Nephron (organoid): Measurements from ENCODE around the gene ADCY4.
A peak's percentile ranks its signal among the peaks of the same experiment; 100 is the strongest.

Experiments used
- H3K27ac Mint-ChIP-seq, 3 experiments: 2 replicates each; pipeline ENCODE4 v1.8.0; 2020; ENCODE audit warnings: mixed read lengths in 3 of 3, mild to moderate bottlenecking in 2 of 3, moderate library complexity in 1 of 3
- H3K27me3 Mint-ChIP-seq: 2 replicates; pipeline ENCODE4 v1.8.0; 2021; ENCODE audit warnings: low read depth, mild to moderate bottlenecking, moderate library complexity, mixed read lengths
- H3K36me3 Mint-ChIP-seq: 2 replicates; pipeline ENCODE4 v1.8.0; 2020; ENCODE audit warnings: low read depth, mixed read lengths
- H3K4me1 Mint-ChIP-seq: 2 replicates; pipeline ENCODE4 v1.8.0; 2020; ENCODE audit warnings: mixed read lengths
- H3K4me3 Mint-ChIP-seq, 3 experiments: 2 replicates each; pipeline ENCODE4 v1.8.0; 2020; ENCODE audit warnings: mild to moderate bottlenecking in 3 of 3, mixed read lengths in 3 of 3, moderate library complexity in 2 of 3
- H3K9me3 Mint-ChIP-seq: 2 replicates; pipeline ENCODE4 v1.8.0; 2020; ENCODE audit warnings: mixed read lengths
- TF ChIP-seq, protein P1 (sequence below), 3 experiments: fragments of 200-600 bp; sonication (generic); IDR thresholded peaks; one replicate each; pipeline ENCODE4 v1.5.0; 2021; ENCODE audit warnings: antibody characterized with exemption in 3 of 3; ENCODE audit not compliant: unreplicated experiment in 3 of 3

ADCY4 gene

DNA sequence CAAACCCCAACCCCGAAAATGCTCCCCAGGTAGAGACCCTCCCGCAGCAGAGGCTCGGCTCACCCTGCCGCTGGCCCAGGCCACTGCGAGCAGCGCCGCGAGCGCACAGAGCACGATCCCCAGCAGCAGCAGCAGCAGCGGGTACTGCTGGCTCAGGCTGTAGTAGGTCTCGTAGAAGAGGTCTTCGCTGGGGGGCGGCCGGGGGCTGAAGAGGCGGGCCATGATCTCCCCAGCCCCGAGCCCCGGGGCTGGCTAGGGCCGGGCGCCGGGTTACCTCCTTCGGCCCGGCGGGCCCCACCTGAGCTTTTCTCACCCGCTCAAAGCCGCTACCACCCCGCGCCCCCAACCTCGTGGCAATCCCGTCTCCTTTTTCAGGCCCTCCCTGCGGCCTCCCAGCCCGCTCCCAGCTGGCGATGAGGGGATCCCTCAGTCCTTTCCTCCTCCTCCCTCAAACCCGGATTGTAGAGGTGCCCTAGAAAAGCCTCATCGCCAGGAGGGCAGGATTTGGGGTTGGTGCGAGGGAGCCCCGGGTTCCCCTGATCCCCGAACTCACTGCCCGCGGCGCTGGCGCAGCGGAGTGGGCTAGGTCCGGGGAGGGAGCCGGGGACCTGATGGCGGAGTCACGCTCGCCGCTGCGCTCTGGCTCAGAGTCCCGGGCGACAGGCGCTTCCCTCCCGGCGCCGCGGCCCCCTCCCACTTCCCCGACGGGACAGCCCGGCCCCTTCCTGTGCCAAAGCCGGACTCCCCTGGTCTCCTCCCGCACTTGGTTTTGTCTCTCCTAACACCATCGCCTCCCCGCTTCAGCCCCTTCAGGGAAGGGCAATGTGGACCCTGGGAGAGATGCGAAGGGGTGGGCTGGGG, at the start of gene ADCY4:
Gene ADCY4, minus strand, starts transcription at position 641 of the 861 bp plus-strand sequence. Its CDS starts 419 bp downstream, at position 222.
- Mint-ChIP-seq H3K4me3 (peak within 1 kb of the TSS; percentile 73 to 82 (median 80)), H3K36me3 (no peaks in the 10 kb centered on the region), H3K9me3 (no peaks in the 10 kb centered on the region), H3K27me3 (peaks cover 99% of the 10 kb centered on the region), H3K4me1 (peaks cover 18% of the 10 kb centered on the region), H3K27ac (peak within 1 kb of the TSS in 1 of 3 experiments; percentile 61)
- TF ChIP-seq, protein P1, sequence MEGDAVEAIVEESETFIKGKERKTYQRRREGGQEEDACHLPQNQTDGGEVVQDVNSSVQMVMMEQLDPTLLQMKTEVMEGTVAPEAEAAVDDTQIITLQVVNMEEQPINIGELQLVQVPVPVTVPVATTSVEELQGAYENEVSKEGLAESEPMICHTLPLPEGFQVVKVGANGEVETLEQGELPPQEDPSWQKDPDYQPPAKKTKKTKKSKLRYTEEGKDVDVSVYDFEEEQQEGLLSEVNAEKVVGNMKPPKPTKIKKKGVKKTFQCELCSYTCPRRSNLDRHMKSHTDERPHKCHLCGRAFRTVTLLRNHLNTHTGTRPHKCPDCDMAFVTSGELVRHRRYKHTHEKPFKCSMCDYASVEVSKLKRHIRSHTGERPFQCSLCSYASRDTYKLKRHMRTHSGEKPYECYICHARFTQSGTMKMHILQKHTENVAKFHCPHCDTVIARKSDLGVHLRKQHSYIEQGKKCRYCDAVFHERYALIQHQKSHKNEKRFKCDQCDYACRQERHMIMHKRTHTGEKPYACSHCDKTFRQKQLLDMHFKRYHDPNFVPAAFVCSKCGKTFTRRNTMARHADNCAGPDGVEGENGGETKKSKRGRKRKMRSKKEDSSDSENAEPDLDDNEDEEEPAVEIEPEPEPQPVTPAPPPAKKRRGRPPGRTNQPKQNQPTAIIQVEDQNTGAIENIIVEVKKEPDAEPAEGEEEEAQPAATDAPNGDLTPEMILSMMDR (IDR thresholded peaks at IDR 0.05; ENCODE audit: unreplicated experiment in 3 of 3) = no peak

DNA sequence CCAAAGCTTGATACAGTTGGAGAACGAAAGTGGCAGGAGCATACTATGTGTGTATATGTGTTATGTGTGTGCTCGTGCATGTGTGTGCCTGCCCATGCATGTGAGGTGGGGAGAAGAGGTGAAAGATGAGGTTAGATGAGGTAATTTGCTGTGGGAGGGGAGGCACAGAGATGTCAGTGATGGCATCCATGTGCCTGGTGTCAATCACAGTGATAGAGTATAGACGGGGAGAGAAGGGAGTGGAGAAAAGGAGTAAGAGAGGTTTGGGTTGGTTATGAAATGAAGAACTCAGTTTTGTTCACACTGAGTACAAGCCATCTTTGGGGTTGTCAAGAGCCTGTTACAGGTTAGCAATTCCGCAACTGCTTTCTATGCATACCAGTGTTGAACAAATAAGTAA, 49.3 kb upstream of the ADCY4 start:
- Mint-ChIP-seq H3K4me1 (peaks cover 41% of the 10 kb centered on the region), H3K9me3 (no peaks in the 10 kb centered on the region), H3K27ac (no peak overlapping the region), H3K27me3 (no peaks in the 10 kb centered on the region), H3K4me3 (no peak overlapping the region), H3K36me3 (no peaks in the 10 kb centered on the region)
- TF ChIP-seq, protein P1 (IDR thresholded peaks at IDR 0.05; ENCODE audit: unreplicated experiment in 3 of 3) = no peak

DNA sequence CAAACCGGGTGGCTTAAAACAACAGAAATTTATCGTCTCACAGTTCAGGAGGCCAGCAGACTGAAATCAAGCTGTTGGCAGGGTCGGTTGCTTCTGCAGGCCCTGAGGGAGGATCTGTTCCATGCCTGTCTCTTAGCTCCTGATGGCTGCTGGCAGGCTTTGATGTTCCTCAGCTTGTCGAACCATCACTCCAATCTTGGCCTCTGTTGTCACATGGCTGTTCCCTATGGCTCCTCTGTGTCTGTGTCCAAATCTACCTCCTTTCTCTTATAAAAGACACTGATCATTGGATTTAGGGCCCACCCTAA, 47.1 kb upstream of the ADCY4 start:
- Mint-ChIP-seq H3K4me1 (peaks cover 29% of the 10 kb centered on the region), H3K27ac (peak overlapping the region; percentile 92 to 93 (median 93)), H3K36me3 (peaks cover 2% of the 10 kb centered on the region), H3K4me3 (no peak overlapping the region), H3K27me3 (no peaks in the 10 kb centered on the region), H3K9me3 (no peaks in the 10 kb centered on the region)
- TF ChIP-seq, protein P1 (IDR thresholded peaks at IDR 0.05; ENCODE audit: unreplicated experiment in 3 of 3) = no peak

DNA sequence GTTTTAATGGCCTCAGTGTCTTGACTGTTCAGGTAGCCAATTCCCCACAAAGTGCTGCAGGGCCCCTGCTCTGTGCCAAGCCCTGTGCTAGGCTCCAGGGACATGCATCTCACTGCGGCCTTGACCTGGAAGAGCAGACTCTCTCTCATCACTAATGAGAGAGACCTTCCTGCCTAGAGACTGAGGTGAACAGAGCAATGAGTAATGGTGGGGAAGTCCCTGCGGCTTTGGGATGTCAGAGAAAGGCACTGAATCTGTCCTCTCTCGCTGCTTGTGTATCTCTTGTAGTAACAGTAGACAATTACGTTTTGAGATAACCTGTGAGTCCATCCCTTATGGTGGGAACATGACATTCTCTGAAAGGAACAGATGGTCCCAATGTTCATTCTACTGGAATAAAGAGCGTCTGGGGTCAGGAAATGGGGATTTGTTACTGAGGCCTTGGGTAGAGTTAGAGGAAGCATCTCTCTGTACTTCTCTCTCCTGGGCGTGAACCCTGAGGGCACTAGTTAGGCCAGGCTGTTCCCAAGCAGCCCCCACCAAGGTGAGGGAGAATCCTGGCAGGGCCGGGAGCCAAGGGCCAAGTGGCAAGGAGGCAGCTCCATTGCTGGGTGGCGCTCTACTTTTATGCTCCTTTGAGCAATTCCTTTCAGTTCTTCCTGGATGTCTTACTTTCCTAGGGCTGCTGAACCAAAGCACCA, 46.6 kb upstream of the ADCY4 start:
- peaks cover 8% of the 10 kb centered on the region for H3K36me3 Mint-ChIP-seq
- no peaks in the 10 kb centered on the region for H3K27me3 Mint-ChIP-seq
- peaks cover 27% of the 10 kb centered on the region for H3K4me1 Mint-ChIP-seq
- H3K9me3 Mint-ChIP-seq = no peaks in the 10 kb centered on the region
- peak overlapping the region; percentile 92 to 93 (median 93) for H3K27ac Mint-ChIP-seq
- TF ChIP-seq, protein P1 (IDR thresholded peaks at IDR 0.05; ENCODE audit: unreplicated experiment in 3 of 3) = no peak
- peak overlapping the region in 1 of 3 experiments; percentile 14 for H3K4me3 Mint-ChIP-seq

DNA sequence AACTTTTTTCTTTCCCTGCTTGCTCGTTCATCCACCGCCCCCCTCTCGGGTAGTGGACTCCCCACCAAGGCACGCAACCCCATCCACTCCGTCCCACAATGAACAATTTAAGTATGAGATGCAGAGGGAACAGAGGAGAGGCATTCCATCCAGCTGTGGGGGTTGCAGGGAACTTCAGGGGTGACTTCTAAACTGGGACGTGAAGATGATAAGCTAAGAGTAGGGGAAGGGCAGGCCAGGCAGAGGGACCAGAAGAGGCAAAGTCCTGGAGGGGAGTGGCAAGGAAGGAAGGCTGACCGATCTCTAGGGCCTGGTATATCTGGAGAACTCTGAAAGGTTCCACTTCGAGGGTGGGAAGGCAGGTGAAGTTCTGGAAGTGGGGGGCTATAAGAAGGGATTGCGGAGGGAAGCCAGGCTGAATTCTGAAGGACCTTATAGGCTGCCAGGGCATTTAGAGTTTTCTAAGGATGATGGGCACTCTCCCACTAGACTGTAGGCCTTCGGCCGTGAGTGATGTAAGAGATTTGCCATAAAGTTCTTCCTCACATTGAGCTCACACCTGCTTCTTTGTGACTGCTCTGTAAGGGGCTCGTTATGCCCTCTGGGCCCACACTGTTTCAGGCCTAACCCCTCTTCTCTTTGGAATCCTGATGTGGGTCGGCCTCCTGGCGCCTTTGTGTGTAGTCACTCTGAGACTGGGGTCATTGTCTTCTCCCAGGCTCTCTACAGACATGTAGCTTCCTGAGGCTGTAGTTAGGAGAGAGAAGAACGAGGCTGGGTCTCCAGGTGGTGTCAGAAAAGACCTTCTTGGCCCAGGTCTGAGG, 45.2 kb upstream of the ADCY4 start:
- Mint-ChIP-seq H3K9me3 (no peaks in the 10 kb centered on the region), H3K4me1 (peaks cover 26% of the 10 kb centered on the region), H3K4me3 (no peak overlapping the region), H3K36me3 (peaks cover 13% of the 10 kb centered on the region), H3K27me3 (no peaks in the 10 kb centered on the region), H3K27ac (peak overlapping the region in 2 of 3 experiments; percentile 39 to 50)
- TF ChIP-seq, protein P1 (IDR thresholded peaks at IDR 0.05; ENCODE audit: unreplicated experiment in 3 of 3) = no peak
